BLaER1 (cell line): ENCODE results near the gene ZFP36.
A peak's percentile ranks its signal among the peaks of the same experiment; 100 is the strongest.
"Not testable (repeated sequence)": the region's sequence is repeated elsewhere in the genome, so short reads cannot be mapped to it uniquely, and the experiment has no call there.

Experiments
- H3K27ac ChIP-seq: shearing (Covaris generic); formaldehyde crosslinking; 2 replicates; pipeline ENCODE4 v1.8.1; 2022
- H3K27me3 ChIP-seq: shearing (Covaris generic); formaldehyde crosslinking; 2 replicates; pipeline ENCODE4 v1.8.1; 2022
- H3K36me3 ChIP-seq: shearing (Covaris generic); formaldehyde crosslinking; 2 replicates; pipeline ENCODE4 v1.8.1; 2022
- H3K4me1 ChIP-seq: shearing (Covaris generic); formaldehyde crosslinking; 2 replicates; pipeline ENCODE4 v1.8.1; 2022
- H3K4me2 ChIP-seq: shearing (Covaris generic); formaldehyde crosslinking; 2 replicates; pipeline ENCODE4 v1.8.1; 2022
- H3K4me3 ChIP-seq: shearing (Covaris generic); formaldehyde crosslinking; 2 replicates; pipeline ENCODE4 v1.8.1; 2022
- H3K9ac ChIP-seq: shearing (Covaris generic); formaldehyde crosslinking; 2 replicates; pipeline ENCODE4 v1.8.1; 2022
- H3K9me3 ChIP-seq: shearing (Covaris generic); formaldehyde crosslinking; 2 replicates; pipeline ENCODE4 v1.8.1; 2022
- H4K20me1 ChIP-seq: shearing (Covaris generic); formaldehyde crosslinking; 2 replicates; pipeline ENCODE4 v1.8.1; 2022
- Cebpa-rat ChIP-seq: shearing (Covaris generic); IDR thresholded peaks from 2 replicates; pipeline ENCODE4 v1.8.1; 2022

ZFP36 gene

DNA sequence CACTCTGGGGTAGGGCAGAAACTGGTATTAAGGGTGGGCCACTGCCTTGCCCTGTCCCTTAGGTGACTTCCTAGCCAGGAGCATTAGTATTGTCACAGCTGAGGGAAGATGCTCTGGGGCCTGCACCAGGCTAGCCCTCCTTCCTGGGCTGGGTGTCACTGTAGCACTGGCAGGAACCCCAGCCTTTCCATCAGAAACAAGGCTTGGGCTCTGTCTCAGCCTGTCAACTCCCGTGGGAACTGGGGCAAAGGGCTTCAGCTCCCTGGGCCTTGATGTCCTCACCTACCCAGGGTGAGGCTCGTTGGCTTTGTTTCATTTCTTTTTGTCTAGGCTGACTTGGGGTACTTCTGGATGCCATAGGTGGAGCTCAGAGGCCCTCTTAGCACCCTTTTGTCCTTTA is 33.7 kb upstream of the ZFP36 start:
- Histone ChIP-seq H3K4me2 (no peak overlapping the region), H3K27me3 (no peaks in the 10 kb centered on the region), H3K36me3 (peaks cover 100% of the 10 kb centered on the region), H3K27ac (0 out of 2 replicates have a peak overlapping the region, but pooled peaks have one; percentile 13), H4K20me1 (peaks cover 52% of the 10 kb centered on the region), H3K4me1 (no peaks in the 10 kb centered on the region), H3K9ac (no peak overlapping the region), H3K4me3 (no peak overlapping the region), H3K9me3 (no peaks in the 10 kb centered on the region)
- TF ChIP-seq Cebpa-rat, result no peak

DNA sequence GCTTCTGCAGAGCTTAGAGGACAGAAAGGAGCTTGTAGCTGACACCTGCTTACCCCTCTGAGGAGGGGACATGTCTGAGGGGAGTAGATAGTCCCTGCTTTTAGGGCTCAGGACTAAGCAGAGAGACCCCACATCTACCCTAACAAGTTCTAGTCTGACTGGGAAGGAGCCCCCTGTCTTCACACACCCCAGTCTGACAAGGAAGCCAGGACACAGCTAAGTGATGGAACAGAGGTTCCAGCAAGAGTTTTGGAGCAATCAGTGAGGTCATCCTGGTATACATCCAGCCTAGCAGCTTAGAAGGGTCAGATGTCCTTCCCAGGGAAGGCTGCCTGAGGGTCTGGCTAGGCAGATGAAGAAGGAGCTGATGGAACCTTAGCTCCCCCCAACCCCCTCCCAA is 30.7 kb upstream of the ZFP36 start:
- Histone ChIP-seq H3K4me3 (no peak overlapping the region), H3K36me3 (peaks cover 100% of the 10 kb centered on the region), H3K27ac (no peak overlapping the region), H3K9me3 (no peaks in the 10 kb centered on the region), H3K4me2 (no peak overlapping the region), H3K27me3 (no peaks in the 10 kb centered on the region), H3K9ac (no peak overlapping the region), H3K4me1 (no peaks in the 10 kb centered on the region; the same call in 1 of the 2 replicates), H4K20me1 (peaks cover 48% of the 10 kb centered on the region)
- no peak for TF ChIP-seq Cebpa-rat

DNA sequence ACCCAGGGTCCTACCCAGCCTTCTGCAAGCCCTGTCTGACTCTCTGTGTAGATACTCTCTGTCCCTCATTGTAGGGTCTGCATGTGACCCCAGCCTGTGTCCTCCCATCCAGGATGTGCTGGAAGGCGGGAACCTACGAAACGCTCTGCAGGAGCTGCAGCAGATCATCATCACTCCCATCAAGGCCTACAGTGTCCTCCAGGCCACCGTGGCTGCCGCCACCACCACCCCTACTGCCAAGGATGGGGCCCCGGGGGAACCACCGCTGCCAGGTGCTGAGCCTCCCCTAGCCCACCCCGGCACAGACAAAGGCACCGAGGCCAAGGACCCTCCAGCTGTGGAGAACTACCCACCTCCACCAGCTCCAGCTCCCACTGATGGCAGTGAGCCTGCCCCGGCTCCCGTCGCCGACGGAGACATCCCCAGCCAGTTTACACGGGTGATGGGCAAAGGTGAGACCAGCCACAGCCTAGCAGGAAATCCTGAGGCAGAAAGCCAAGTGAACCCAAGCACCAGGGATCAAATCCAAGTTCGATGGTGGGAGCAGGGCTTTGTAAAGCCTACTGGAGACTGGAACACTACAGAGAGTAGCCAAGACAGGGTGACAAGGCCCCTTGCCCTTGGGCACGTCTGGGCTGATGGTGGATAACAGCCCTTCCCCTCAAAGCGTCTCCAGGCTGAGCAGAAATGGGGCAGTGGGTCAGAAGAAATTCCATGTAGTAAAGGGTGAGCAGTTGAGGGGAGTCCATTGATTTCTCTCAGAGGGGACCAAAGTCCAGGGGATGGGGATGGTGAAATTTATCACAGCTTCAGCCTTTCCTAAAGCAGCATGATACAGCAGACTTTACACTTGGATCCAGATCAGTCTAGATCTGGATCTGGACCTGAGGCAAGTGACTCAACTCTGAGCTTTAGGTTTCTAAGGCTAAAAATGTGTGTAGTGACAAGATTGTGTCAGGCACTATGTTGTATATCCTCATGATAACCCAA is 29.0 kb upstream of the ZFP36 start:
- Histone ChIP-seq H4K20me1 (peaks cover 36% of the 10 kb centered on the region), H3K4me3 (no peak overlapping the region), H3K36me3 (peaks cover 100% of the 10 kb centered on the region), H3K27ac (no peak overlapping the region), H3K4me1 (no peaks in the 10 kb centered on the region; the same call in 1 of the 2 replicates), H3K9ac (no peak overlapping the region), H3K27me3 (no peaks in the 10 kb centered on the region), H3K9me3 (no peaks in the 10 kb centered on the region), H3K4me2 (no peak overlapping the region)
- TF ChIP-seq Cebpa-rat, result no peak

GRCh38 chr19:39379366-39379765 is 27.3 kb upstream of the ZFP36 start:
- Histone ChIP-seq H3K36me3 (peaks cover 100% of the 10 kb centered on the region), H4K20me1 (peaks cover 29% of the 10 kb centered on the region; the same call in 1 of the 2 replicates)
- not testable (repeated sequence) for H3K27me3 ChIP-seq, H3K4me2 ChIP-seq, H3K9ac ChIP-seq, H3K4me1 ChIP-seq, H3K9me3 ChIP-seq, H3K27ac ChIP-seq, H3K4me3 ChIP-seq

GRCh38 chr19:39379865-39380396 is 26.7 kb upstream of the ZFP36 start:
- Histone ChIP-seq H3K9ac (peak overlapping the region; percentile 34; the same call in 1 of the 2 replicates), H3K4me1 (no peaks in the 10 kb centered on the region; the same call in 1 of the 2 replicates), H3K36me3 (peaks cover 100% of the 10 kb centered on the region), H3K9me3 (no peaks in the 10 kb centered on the region), H3K4me2 (no peak overlapping the region), H3K27ac (no peak overlapping the region), H3K27me3 (no peaks in the 10 kb centered on the region), H4K20me1 (peaks cover 26% of the 10 kb centered on the region), H3K4me3 (no peak overlapping the region)
- no peak for TF ChIP-seq Cebpa-rat

DNA sequence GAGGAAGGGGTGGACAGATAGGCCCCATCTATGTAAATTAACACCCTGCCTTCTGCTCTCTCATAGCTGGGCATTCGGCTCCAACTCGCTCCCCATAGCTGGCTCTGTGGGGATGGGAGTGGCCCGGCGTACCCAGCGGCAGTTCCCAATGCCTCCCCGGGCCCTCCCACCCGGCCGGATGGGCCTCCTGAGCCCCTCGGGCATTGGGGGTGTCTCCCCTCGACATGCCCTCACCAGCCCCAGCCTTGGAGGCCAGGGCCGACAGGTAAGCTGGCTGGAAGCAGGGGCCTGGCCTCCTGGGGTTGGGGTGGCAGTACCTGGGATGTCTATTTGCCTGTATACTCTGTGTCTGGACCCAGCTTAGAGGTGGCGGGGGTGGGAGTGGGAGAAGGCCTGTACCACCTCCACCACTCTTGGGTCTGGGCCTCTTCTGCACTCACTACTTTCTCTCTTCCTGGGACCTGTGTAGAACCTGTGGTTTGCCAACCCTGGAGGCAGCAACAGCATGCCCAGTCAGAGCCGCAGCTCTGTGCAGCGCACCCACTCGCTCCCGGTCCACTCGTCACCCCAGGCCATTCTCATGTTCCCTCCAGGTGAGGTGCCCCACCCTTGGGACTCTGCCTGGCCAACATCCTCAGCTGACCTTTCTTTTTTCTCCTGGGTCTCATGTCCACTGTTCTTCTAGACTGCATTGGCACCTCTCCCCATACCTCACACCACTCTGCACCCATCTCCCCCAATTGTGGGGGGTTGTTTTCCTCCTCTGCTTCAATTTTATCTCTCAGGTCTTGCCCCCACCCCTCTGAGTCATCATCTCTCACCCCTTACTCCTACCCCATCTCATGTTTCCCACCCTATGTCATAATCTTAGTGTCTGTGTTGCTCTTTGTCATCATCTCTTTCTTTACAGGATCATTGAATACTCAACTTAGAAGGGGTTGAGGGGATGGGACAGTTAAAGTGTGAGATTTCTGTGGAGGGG is 25.8 kb upstream of the ZFP36 start:
- Histone ChIP-seq H3K4me2 (no peak overlapping the region), H3K27me3 (no peaks in the 10 kb centered on the region), H3K9me3 (no peaks in the 10 kb centered on the region), H3K36me3 (peaks cover 100% of the 10 kb centered on the region), H3K9ac (0 out of 2 replicates have a peak overlapping the region, but pooled peaks have one; percentile 34), H3K4me1 (no peaks in the 10 kb centered on the region; the same call in 1 of the 2 replicates), H3K27ac (no peak overlapping the region), H4K20me1 (peaks cover 27% of the 10 kb centered on the region), H3K4me3 (no peak overlapping the region)
- TF ChIP-seq Cebpa-rat, result no peak

- no peaks in the 10 kb centered on the region for H3K9me3 ChIP-seq
- H4K20me1 ChIP-seq, result peaks cover 27% of the 10 kb centered on the region
- TF ChIP-seq Cebpa-rat, result no peak
- no peak overlapping the region for H3K4me2 ChIP-seq
- H3K9ac ChIP-seq, result no peak overlapping the region
- no peak overlapping the region for H3K27ac ChIP-seq
- peaks cover 100% of the 10 kb centered on the region for H3K36me3 ChIP-seq
- H3K4me3 ChIP-seq, result no peak overlapping the region
- no peaks in the 10 kb centered on the region; the same call in 1 of the 2 replicates for H3K4me1 ChIP-seq
- no peaks in the 10 kb centered on the region for H3K27me3 ChIP-seq
Observed at GRCh38 chr19:39381910-39382611, 24.6 kb upstream of the ZFP36 start.

DNA sequence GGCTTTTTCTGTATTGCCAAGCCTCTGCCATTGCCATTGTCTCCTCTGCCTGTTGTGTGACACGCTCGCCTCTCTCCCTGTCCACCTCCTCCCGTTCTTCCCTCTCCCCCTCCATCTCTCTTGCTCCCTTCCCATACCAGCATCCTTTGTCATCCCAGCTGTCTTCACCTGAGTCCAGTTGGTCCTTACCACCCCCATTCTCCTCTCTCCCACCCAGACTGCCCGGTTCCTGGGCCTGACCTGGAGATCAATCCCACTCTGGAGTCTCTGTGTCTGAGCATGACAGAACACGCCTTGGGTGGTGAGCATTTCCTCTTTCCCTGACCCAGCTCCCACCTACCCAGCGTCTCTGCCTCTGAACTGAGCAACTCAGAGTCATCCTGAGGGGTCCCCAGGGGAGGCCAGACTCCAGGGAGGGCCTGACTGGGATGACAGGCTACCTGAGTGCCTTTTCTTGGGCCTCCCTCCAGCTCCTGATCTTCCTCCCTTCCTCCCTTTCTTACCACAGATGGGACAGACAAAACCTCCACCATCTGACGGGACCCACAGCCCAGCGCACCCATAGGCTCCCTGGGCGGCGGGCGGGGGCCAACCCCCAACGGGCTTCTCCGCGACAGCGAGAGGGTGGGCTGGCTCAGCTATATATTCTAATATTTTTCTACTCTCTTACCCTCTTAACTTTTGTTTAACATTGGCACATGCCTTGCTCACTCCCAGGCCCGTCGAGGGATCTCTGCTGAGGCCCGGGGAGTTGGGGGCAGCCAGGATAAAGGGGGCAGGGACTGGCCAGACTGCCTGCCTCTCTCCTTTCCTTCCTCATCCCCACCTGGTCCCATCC is 23.4 kb upstream of the ZFP36 start:
- H3K36me3 ChIP-seq, result peaks cover 100% of the 10 kb centered on the region
- H3K27me3 ChIP-seq, result no peaks in the 10 kb centered on the region
- H3K4me3 ChIP-seq, result no peak overlapping the region
- peaks cover 17% of the 10 kb centered on the region; the same call in 1 of the 2 replicates for H4K20me1 ChIP-seq
- H3K4me2 ChIP-seq, result no peak overlapping the region
- TF ChIP-seq Cebpa-rat, result no peak
- no peaks in the 10 kb centered on the region; the same call in 1 of the 2 replicates for H3K4me1 ChIP-seq
- H3K9me3 ChIP-seq, result no peaks in the 10 kb centered on the region
- H3K27ac ChIP-seq, result no peak overlapping the region
- H3K9ac ChIP-seq, result no peak overlapping the region
